GM12891 (cell line): ENCODE data around the gene TMX3.

Experiments used
- POLR2A ChIP-seq: IDR thresholded peaks from 2 replicates; pipeline ENCODE4 v1.6.1; 2011; ENCODE audit warnings: low read depth, low read length, control low read depth
- POLR2AphosphoS5 ChIP-seq: IDR thresholded peaks from 2 replicates; pipeline ENCODE4 v1.6.1; 2011; ENCODE audit warnings: low read depth, low read length, control low read depth
- TAF1 ChIP-seq: IDR thresholded peaks from 2 replicates; pipeline ENCODE4 v1.6.1; 2011; ENCODE audit warnings: low read depth, low read length, control low read depth

GRCh38 chr18:68666381-68666780 is 48.5 kb downstream of the TMX3 start:
- no peak for TF ChIP-seq TAF1
- TF ChIP-seq POLR2A: no peak
- TF ChIP-seq POLR2AphosphoS5: no peak
